ENCODE results near the gene SHANK2.

The SHANK2 gene

GRCh38 chr11:71215425-71215965 is 36.9 kb downstream of the SHANK2 start:
- no peak for TF ChIP-seq CTCF (IDR thresholded peaks at IDR 0.05)

- TF ChIP-seq CTCF (IDR thresholded peaks at IDR 0.05), result no peak
These were observed 37.6 kb downstream of the SHANK2 start for GRCh38 chr11:71214553-71215424.

GRCh38 chr11:71213696-71214552 is 38.5 kb downstream of the SHANK2 start:
- no peak for TF ChIP-seq CTCF (IDR thresholded peaks at IDR 0.05)

- TF ChIP-seq CTCF (IDR thresholded peaks at IDR 0.05), result no peak
These were observed 39.4 kb downstream of the SHANK2 start for GRCh38 chr11:71212871-71213559.

- TF ChIP-seq CTCF (IDR thresholded peaks at IDR 0.05), result no peak
These were observed 40.7 kb downstream of the SHANK2 start for GRCh38 chr11:71211631-71212030.

- TF ChIP-seq CTCF (IDR thresholded peaks at IDR 0.05), result no peak
These were observed 41.5 kb downstream of the SHANK2 start for GRCh38 chr11:71210861-71211260.

- TF ChIP-seq CTCF (IDR thresholded peaks at IDR 0.05), result no peak
These were observed 42.7 kb downstream of the SHANK2 start for GRCh38 chr11:71209656-71210055.
